GM18526 (cell line): ENCODE results near the gene UMPS.

Experiments used
- POLR2A ChIP-seq: IDR thresholded peaks from 3 replicates; pipeline ENCODE4 v1.6.1; 2011; ENCODE audit not compliant: insufficient read length; ENCODE audit errors: extremely low read depth

UMPS gene

DNA sequence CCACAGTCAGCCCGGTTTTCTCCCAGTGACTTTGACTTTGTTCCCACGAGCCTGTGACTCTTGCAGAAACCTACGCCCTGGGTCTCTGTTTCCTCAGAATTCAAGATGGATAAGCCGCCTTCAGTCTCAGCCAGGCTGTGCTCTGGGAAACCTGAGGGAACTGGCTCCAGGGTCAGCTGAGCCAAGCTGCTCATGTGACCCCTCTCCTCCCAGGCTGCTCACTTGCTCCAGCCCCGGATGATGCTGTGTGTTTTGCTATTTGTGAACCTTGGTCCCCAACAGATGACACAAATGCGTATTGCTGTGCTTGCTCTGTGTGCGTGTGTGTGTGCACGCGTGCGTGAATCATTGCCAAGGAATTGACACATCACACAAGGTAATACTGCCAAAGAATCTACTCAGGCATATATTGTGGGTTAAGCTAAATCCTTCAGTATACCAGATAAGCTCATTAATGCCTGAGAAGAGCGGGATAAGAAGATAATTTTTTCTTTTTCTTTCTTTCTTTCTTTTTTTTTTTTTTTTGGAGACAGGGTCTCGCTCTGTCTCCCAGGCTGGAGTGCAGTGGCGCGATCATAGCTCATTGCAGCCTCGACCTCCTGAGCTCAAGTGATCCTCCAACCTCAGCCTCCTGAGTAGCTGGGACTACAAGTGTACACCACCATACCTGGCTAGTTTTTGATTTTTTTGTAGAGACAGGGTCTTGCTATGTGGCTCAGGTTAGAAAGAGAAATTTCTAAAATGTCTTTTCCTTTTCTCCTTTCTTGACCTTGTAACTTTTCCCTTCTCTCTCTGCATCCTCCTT is 29.2 kb upstream of the UMPS start:
- TF ChIP-seq POLR2A: no peak

GRCh38 chr3:124701687-124702086 is 28.6 kb upstream of the UMPS start:
- TF ChIP-seq POLR2A: no peak

DNA sequence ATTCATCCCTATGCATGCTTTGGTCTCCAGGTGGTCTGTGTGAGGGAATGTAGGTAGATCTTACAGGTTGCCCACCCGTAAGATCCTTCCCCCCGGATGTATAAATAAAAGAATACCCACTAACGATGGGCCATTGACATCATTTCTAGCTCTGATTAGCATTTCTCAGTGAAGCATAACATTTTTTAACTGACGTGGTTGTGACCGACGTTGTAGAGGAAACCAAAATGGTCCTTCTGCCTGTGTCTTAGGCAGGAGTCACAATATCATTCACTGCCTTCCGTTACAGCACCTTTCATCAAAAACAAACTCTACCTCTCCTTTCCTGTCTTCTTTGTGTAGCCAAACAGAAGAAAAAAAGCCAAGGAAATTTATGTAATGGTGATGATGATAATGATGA is 27.3 kb upstream of the UMPS start:
- no peak for TF ChIP-seq POLR2A

GRCh38 chr3:124705552-124705951 is 24.7 kb upstream of the UMPS start:
- TF ChIP-seq POLR2A: no peak

- no peak for TF ChIP-seq POLR2A
Measured at GRCh38 chr3:124707656-124708062, 22.6 kb upstream of the UMPS start.

- TF ChIP-seq POLR2A: no peak
Measured at GRCh38 chr3:124714223-124714853, 15.9 kb upstream of the UMPS start.

- TF ChIP-seq POLR2A: no peak
Measured at GRCh38 chr3:124722589-124722988, 7.7 kb upstream of the UMPS start.

DNA sequence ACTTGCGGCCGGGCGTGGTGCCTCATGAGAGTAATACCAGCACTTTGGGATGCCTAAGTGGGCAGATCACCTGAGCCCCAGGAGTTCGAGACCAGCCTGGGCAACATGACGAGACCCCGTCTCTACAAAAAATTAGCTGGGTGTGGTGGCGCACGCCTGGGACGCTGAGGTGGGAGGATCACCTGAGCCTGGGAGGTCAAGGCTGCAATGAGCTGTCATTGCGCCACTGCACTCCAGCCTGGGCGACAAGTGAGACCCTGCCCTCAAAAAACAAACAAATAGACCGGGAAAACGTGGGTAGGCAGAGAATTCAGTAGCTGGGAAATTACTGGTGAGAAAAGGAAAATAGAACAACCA is 667 bp downstream of the UMPS start:
- TF ChIP-seq POLR2A: no peak

DNA sequence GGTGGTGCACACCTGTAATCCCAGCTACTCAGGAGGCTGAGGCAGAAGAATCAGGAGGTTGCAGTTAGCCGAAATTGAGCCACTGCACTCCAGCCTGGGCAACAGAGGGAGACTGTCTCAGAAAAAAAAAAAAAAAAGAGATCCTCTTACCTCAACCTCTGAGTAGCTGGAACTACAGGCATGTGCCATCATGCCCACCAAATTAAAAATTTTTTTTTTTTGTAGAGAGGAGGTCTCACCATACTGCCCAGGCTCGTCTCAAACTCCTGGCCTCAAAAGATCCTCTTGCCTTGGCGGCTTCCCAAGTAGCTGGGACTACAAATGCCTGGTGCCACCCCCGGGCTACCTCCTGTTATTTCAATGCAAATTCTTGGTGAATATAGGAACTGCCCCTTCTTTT is 1.5 kb downstream of the UMPS start:
- TF ChIP-seq POLR2A: no peak

GRCh38 chr3:124741027-124741426 is 10.8 kb downstream of the UMPS start:
- TF ChIP-seq POLR2A: no peak

DNA sequence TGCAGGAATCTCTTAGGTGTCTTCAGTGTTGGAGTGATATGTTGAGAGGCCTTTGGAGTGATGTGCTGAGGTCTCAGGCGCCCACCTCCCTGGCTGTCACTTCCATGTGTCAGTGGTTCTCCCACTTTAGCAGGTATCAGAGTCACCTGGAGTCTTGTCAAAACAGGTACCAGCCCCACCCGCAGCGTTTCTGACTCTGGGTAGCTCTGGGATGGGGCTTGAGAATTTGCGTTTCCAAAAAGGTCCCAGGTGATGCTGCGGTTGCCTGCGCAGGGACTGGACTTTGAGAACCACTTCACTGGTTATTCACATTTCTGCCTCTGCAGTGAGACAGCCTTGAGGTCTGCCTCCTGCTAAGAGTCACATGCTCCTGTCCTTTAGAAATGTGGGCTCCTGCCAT is 15.5 kb downstream of the UMPS start:
- TF ChIP-seq POLR2A: no peak

GRCh38 chr3:124747111-124747981 is 17.1 kb downstream of the UMPS start:
- no peak for TF ChIP-seq POLR2A

DNA sequence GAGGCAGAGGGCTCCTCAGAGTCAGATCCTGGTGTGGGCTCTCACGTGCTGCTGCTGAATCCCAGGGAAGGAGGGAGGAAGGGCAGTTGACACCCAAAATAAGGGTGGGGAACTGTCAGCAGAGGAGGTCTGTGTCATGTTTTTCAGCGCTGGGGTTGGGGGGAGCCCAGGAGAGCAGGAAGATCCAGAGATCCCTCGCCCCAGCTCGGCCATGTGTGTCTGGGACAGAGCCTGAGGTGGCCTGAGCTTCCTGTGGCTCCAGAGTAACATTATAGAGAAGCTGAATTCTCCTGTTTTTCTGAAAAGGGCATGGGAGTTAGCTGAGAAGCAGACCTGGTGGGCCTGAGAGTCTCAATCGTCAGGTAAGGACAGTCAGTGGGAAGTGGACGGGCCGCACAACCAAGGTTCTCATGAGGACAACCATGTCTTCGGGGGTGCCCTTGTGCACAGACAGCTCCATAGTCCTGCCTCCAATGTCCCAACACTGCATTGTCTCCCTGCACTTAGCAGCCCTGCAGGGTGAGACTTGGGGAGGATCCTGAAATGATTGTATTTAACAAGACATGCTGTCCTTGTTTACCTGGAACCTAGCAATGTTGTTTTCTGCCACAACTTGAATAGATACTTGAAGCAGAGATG is 18.4 kb downstream of the UMPS start:
- TF ChIP-seq POLR2A: no peak

- no peak for TF ChIP-seq POLR2A
Measured at GRCh38 chr3:124751501-124751900, 21.2 kb downstream of the UMPS start.

GRCh38 chr3:124752051-124752450 is 21.8 kb downstream of the UMPS start:
- TF ChIP-seq POLR2A: no peak

- TF ChIP-seq POLR2A: no peak
Measured at GRCh38 chr3:124758851-124759635, 28.8 kb downstream of the UMPS start.
